GM10847 (cell line): Measurements from ENCODE around the gene NINJ2.

ENCODE experiments used
- POLR2A ChIP-seq: IDR thresholded peaks from 2 replicates; pipeline ENCODE4 v1.6.1; 2011; ENCODE audit not compliant: insufficient read length; ENCODE audit errors: extremely low read depth

Gene NINJ2

GRCh38 chr12:678747-679712, 15.8 kb upstream of the NINJ2 start:
- no peak for TF ChIP-seq POLR2A

DNA sequence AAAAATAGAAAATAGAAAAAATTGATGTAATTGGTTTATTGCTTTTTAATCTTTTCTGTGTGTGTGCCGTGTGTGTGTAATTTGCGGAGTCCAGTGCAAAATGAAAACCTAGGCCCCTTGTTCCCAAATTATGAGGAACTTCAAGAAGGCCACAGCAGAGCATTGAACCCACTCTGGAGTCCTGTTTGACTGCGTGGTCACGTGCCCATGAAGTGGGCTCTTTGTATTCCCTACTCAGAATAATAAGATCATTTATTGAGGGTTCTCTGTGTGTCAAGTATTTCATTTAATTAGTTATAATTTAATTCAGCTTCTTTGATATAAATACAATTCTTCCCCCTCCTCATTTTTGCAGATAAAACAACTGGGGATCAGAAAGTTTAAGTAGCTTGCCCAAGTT, 12.3 kb upstream of the NINJ2 start:
- TF ChIP-seq POLR2A: no peak

- TF ChIP-seq POLR2A: peak; percentile 17
Measured at GRCh38 chr12:674272-674781, 11.1 kb upstream of the NINJ2 start.

DNA sequence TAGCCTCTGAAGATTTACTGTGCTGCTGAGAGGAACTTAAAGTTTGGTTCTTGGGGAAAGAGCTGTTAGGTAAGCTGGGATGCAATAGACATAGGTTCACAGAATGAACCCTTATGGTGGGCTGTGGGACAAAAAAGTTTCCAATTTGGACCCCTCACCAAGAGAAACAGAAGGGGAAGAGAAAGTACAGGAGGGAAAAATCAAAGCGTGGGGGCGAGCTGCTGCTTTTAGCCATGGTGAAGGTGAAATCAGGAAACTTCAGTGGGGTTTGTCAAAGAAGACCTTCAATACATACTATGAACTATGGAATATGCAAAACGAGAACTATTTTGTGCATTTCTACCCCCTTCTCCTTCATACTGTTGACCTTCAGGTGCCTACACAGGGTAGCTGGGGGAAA, 10.6 kb upstream of the NINJ2 start:
- TF ChIP-seq POLR2A: peak; percentile 4

DNA sequence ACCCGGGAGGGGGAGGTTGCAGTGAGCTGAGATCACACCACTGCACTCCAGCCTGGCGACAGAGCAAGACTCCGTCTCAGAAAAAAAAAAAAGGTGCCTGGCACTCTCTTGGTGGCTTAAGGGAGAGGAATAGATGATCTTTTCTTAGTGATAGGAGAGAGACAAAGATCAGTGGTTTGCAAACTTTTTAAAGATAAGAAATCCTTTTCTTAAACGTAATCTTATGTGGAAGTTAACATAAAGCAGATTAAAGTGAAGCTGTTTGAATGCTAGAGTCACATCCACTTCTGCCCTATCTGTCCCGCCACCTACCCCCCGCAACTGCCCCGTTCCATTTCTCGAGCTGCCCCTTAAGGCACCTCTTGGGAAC, 6.3 kb upstream of the NINJ2 start:
- TF ChIP-seq POLR2A: no peak

DNA sequence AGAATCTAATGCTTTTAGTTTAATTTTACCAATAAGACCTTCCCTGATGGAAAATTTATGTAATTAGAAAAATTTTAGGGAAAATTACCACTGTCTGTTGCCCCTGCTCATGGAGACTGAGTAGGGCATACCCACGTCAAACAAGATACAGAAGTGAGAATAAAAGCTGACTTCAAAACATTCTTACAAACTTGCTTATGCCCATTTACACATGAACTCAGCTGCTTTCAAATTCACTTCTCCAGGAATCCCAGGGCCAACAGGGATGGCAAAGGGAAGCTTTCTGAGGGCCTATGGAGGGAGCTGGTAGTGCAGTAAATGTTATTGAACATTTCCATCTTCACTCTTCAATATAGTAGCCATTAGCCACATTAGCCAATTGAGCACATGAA, 4.8 kb upstream of the NINJ2 start:
- no peak for TF ChIP-seq POLR2A

GRCh38 chr12:666766-667308, 3.6 kb upstream of the NINJ2 start:
- TF ChIP-seq POLR2A: no peak

DNA sequence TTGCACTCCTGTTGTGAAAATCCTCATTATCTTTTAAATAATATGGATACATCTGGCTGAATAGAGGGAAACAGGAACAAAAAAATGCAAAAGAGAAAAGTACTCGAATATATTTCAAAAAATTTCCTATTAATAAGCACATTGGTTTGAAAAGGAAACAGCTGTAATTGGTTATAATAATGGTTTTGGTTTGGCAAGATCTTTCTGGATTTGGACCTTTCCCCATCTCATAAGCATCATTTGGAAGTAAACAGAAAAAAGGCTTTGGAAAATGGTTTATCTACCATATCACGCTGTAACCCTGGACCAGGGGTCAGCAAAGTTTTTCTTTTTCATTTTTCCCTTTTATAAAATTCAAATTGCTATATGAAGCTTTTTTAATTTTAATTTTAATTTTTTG, 2.8 kb upstream of the NINJ2 start:
- TF ChIP-seq POLR2A: no peak

- TF ChIP-seq POLR2A: no peak
Measured at GRCh38 chr12:664779-665092, 1.5 kb upstream of the NINJ2 start.

- no peak for TF ChIP-seq POLR2A
Measured at GRCh38 chr12:664075-664778, 982 bp upstream of the NINJ2 start.

DNA sequence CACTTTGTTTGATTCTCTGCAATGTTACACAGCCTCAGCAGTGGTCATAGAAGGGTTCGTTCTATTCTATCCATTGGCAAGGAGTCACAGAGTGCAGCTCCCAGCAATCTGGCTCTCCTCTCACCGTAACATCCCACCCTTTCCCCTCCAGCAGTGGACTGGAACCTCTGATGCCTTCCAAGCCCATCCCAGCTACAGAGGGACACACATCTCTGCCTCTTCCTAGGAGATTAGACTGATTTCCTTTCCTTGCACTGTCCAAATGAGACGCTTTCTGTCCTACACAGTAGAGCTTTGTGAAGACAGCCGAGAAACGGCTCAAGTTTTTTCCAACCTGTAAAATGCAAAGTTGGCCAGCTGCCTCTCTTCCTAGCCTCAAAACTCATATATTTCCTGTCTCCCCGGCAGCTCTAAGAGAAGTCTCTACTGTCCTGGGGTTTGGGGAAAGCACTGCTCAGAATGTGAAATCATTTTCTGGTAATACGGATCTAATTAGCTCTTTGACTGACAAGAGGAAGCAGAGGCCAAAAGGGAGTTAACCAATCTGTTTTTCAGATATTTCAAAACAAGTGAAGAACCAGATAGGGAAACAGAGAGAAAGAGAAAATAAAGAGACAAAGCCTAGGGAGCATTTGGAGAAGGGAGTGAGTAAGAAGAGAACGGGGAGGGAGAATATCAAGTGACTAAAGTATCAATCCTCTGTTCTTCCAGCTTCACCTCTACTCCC, 516 bp downstream of the NINJ2 start:
- TF ChIP-seq POLR2A: no peak

DNA sequence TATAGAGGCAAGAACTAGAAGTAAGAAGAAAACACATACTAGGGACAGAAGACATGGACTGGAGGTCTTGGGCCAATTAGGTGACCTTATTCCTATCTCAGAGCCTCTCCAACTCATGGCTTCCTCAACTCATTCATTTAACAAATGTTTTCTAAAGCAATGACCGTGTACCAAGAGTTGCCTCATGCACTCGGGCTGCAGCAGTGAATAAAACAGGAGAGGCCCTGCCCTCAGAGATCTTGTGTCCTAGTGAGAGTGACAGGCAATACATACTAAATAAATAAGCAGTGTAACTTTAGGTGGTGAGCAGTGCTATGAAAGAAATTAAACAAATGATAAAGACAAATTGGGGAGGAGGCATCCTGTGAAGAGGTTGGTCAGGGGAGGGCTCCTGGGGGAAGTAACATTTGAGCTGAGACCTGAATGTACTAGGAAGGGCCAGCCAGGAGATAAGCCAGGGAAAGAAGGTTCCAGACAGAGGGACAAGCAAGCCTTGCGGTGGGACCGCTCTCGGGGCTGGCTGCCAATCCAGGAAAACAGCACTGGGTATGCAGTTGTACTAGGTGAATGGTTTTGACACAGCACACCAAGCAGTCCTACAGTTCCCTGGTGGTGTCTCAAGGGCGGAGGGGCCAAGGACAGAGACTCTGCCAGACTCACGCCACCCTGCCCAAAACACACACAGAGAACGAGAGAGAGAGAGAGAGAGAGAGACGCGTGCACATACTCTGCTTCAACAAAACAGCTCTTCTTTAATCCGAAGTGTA, 1.3 kb downstream of the NINJ2 start:
- TF ChIP-seq POLR2A: no peak

DNA sequence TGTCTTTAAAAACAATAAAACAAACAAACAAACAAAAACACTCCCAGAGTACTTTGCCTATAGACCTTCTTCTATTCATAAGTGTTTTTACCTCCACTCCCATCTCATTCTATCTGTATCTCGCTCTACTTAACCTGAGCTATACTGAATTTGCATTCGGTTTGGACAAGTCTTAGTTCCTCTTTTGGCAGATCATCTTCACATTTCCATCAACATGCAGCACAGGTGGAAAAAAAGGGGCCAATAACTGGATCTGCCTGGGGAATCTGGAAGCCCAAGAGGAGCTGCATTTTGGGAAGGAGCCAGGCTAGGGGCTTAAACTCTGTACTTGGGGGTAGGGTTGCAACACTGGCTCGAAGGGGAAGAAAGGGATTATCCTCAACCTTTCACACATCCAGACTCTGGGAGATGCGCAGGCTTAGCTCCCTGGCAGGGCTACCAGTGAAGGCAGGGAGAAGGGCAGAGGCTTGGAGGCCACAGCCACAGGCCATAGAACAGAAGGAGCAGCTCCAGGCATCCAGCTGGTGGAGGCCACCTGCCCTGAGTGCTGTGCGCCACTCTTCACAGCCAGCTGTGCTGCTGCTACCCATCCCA, 4.1 kb downstream of the NINJ2 start:
- no peak for TF ChIP-seq POLR2A

DNA sequence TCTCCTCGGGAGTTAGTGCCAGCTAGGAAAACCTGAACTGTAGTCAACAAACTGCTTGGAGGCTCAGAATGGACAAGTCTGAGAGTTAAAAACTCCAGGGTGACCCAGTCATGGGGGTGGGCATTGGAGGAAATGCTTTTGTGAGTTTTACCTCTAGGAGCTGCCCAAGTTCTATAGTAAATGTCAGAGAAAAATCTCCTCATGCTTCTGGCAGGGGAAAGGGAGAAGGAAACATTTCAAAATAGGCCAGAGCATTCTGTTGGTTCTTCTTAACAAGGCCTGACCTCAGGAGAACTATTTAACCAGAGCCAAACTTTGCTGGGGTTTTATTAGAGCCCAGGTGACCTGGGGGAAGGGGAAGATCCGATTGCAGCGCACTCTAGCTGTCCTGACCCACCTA, 12.3 kb downstream of the NINJ2 start:
- TF ChIP-seq POLR2A: no peak
